Panc1 (cell line): ENCODE measurements around the gene CDC45. TPM values are rescaled to one million over a fixed set of nuclear protein-coding genes. Genes with fewer than 3 reads are reported as not detected.

Experiments used
- ATAC-seq: fragments of 200-7000 bp; cut with Tn5 transposase; 2 replicates; pipeline ENCODE4 v1.9.1; 2020; ENCODE audit warnings: mild to moderate bottlenecking, moderate library complexity
- BruUV-seq: library from RNA; stranded (reverse); fragments of 400-500 nt; replicated peaks from 2 replicates; lab custom pipeline; 2021; lab: Mats Ljungman, UMichigan
- CTCF ChIA-PET: fragments of 300-600 bp; sonication (Branson Sonifier 250); formaldehyde crosslinking; loops from one replicate; lab custom pipeline; 2022; ENCODE audit warnings: antibody characterized with exemption; lab: Charles Lee
- POLR2A ChIA-PET: fragments of 300-600 bp; sonication (Branson Sonifier 250); formaldehyde crosslinking; loops from one replicate; lab custom pipeline; 2022; ENCODE audit warnings: antibody characterized with exemption; lab: Charles Lee
- DNase-seq: peaks from one replicate; pipeline ENCODE4 v3.0.0-alpha.2; 2010; ENCODE audit warnings: low read depth, low spot score
- H3K27ac ChIP-seq: 2 replicates; pipeline ENCODE4 v1.5.1; 2011; ENCODE audit warnings: mild to moderate bottlenecking, low read length, inconsistent platforms
- H3K27me3 ChIP-seq: fragments of 200-500 bp; sonication (Bioruptor generic); 2 replicates; pipeline ENCODE4 v1.6.0; 2014; ENCODE audit warnings: low read length, inconsistent platforms; ENCODE audit not compliant: control insufficient read depth, insufficient read depth
- H3K36me3 ChIP-seq: fragments of 200-500 bp; sonication (Bioruptor generic); 2 replicates; pipeline ENCODE4 v1.5.1; 2014; ENCODE audit warnings: inconsistent platforms, mild to moderate bottlenecking, low read length, moderate library complexity; ENCODE audit not compliant: control insufficient read depth, insufficient read depth
- H3K4me1 ChIP-seq: 2 replicates; pipeline ENCODE4 v1.5.1; 2011; ENCODE audit warnings: inconsistent platforms, mild to moderate bottlenecking, low read length, moderate library complexity; ENCODE audit not compliant: control insufficient read depth, insufficient read depth
- H3K4me3 ChIP-seq, 2 experiments: 2 replicates each; pipeline ENCODE4 v1.5.1; 2011 to 2012; ENCODE audit warnings: low read depth in 2 of 2, low read length in 2 of 2, mild to moderate bottlenecking in 2 of 2, inconsistent platforms in 1 of 2, moderate library complexity in 1 of 2
- H3K9me3 ChIP-seq: fragments of 200-500 bp; sonication (Bioruptor generic); 2 replicates; pipeline ENCODE4 v1.5.1; 2014; ENCODE audit warnings: low read depth, mild to moderate bottlenecking, inconsistent platforms, low read length, moderate library complexity; ENCODE audit not compliant: control insufficient read depth, insufficient read depth
- POLR2AphosphoS5 ChIP-seq: IDR thresholded peaks from 2 replicates; pipeline ENCODE4 v1.6.1; 2012; ENCODE audit warnings: mild to moderate bottlenecking, low read depth, low read length, moderate library complexity
- SIN3A ChIP-seq: IDR thresholded peaks from 2 replicates; pipeline ENCODE4 v1.6.1; 2012; ENCODE audit warnings: low read depth, mild to moderate bottlenecking, low read length, moderate library complexity, borderline replicate concordance; ENCODE audit not compliant: insufficient read depth
- TCF7L2 ChIP-seq: IDR thresholded peaks from 2 replicates; pipeline ENCODE4 v1.6.1; 2011; ENCODE audit warnings: mild to moderate bottlenecking, low read depth, low read length, inconsistent platforms
- in situ Hi-C: cut with HindIII; loops from 2 replicates; pipeline ENCODE4 v1.10.0; 2016; ENCODE audit warnings: low sequenced_read_pairs, low pct_unique_long_range_greater_than_20kb
- intact Hi-C: fragments of 100-400 bp; cut with micrococcal nuclease; formaldehyde crosslinking; loops from one replicate; pipeline ENCODE4 v1.10.0; 2022; ENCODE audit not compliant: unreplicated experiment
- total RNA-seq: library from RNA; stranded (reverse); gene quantifications from one replicate; pipeline ENCODE4 v1.2.1, GENCODE V29; 2021; ENCODE audit not compliant: unreplicated experiment
- TF ChIP-seq, protein P1 (sequence below), 2 experiments: IDR thresholded peaks; 2 replicates each; pipeline ENCODE4 v1.6.1; 2011 to 2012; ENCODE audit warnings: low read depth in 2 of 2, control low read depth in 1 of 2, low read length in 1 of 2, mild to moderate bottlenecking in 1 of 2, moderate library complexity in 1 of 2; ENCODE audit not compliant: insufficient read depth in 1 of 2
- TF ChIP-seq, protein P2 (sequence below): fragments of 450-650 bp; IDR thresholded peaks from 2 replicates; pipeline ENCODE4 v1.5.1; 2017; ENCODE audit warnings: mild to moderate bottlenecking

Gene CDC45
- total RNA-seq, 1 experiment from 2014 or later: 26.1 TPM

DNA sequence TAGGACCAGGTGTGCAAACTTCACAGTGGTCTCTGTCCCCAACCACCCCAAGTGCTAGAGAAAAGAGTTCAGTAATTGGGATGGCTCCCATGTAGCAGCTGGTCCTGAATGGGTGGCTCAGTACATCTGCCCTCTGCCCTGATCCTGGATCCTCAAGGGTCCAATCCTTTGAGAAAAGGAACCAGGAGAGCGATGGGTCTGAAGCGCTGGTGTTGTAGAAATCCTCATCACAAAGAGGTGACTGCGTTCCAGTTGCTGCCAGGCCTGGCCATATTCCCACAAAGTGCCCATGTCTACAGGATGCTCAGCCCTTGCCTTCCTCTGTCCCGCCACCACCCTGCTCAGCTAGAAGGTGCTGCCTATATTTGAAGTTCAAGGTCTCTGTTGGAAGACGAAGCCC is 26.0 kb upstream of the CDC45 start:
- Histone ChIP-seq H3K36me3 (peaks cover 3% of the 10 kb centered on the region; the same call in 1 of the 2 replicates), H3K27me3 (no peaks in the 10 kb centered on the region), H3K9me3 (no peaks in the 10 kb centered on the region), H3K4me1 (peaks cover 2% of the 10 kb centered on the region; the same call in 1 of the 2 replicates), H3K27ac (no peak overlapping the region), H3K4me3 (no peak overlapping the region)
- ATAC-seq (no peak), DNase-seq (no peak)
- ChIA-PET POLR2A (no interaction called here), CTCF (no interaction called here)
- no TSS peak for BruUV-seq
- TF ChIP-seq SIN3A: no peak
- TF ChIP-seq TCF7L2: no peak
- no peak for TF ChIP-seq POLR2AphosphoS5
- TF ChIP-seq, protein P1, sequence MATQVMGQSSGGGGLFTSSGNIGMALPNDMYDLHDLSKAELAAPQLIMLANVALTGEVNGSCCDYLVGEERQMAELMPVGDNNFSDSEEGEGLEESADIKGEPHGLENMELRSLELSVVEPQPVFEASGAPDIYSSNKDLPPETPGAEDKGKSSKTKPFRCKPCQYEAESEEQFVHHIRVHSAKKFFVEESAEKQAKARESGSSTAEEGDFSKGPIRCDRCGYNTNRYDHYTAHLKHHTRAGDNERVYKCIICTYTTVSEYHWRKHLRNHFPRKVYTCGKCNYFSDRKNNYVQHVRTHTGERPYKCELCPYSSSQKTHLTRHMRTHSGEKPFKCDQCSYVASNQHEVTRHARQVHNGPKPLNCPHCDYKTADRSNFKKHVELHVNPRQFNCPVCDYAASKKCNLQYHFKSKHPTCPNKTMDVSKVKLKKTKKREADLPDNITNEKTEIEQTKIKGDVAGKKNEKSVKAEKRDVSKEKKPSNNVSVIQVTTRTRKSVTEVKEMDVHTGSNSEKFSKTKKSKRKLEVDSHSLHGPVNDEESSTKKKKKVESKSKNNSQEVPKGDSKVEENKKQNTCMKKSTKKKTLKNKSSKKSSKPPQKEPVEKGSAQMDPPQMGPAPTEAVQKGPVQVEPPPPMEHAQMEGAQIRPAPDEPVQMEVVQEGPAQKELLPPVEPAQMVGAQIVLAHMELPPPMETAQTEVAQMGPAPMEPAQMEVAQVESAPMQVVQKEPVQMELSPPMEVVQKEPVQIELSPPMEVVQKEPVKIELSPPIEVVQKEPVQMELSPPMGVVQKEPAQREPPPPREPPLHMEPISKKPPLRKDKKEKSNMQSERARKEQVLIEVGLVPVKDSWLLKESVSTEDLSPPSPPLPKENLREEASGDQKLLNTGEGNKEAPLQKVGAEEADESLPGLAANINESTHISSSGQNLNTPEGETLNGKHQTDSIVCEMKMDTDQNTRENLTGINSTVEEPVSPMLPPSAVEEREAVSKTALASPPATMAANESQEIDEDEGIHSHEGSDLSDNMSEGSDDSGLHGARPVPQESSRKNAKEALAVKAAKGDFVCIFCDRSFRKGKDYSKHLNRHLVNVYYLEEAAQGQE (IDR thresholded peaks at IDR 0.05; ENCODE audit: insufficient read depth in 1 of 2, low read depth in 2 of 2, low read length in 1 of 2): no peak
- TF ChIP-seq, protein P2, sequence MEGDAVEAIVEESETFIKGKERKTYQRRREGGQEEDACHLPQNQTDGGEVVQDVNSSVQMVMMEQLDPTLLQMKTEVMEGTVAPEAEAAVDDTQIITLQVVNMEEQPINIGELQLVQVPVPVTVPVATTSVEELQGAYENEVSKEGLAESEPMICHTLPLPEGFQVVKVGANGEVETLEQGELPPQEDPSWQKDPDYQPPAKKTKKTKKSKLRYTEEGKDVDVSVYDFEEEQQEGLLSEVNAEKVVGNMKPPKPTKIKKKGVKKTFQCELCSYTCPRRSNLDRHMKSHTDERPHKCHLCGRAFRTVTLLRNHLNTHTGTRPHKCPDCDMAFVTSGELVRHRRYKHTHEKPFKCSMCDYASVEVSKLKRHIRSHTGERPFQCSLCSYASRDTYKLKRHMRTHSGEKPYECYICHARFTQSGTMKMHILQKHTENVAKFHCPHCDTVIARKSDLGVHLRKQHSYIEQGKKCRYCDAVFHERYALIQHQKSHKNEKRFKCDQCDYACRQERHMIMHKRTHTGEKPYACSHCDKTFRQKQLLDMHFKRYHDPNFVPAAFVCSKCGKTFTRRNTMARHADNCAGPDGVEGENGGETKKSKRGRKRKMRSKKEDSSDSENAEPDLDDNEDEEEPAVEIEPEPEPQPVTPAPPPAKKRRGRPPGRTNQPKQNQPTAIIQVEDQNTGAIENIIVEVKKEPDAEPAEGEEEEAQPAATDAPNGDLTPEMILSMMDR: no peak
- in situ Hi-C loops: no loop called here
- intact Hi-C loops: no loop called here

DNA sequence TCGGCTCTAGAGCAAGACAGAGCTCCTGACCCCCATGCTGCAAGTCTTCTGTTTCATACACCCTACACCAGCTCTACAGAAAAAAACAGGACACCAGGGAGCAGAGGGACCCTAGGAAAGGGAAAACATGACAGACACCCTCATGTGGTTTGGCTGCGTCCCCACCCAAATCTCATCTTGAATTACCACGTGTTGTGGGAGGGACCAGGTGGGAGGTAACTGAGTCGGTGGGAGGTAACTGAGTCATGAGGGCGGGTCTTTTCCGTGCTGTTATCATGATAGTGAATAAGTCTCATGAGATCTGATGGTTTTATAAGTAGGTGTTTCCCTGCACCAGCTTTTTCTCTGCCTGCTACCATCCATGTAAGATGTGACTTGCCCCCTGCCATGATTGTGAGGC is 25.6 kb upstream of the CDC45 start:
- Histone ChIP-seq H3K36me3 (peaks cover 3% of the 10 kb centered on the region; the same call in 1 of the 2 replicates), H3K27me3 (no peaks in the 10 kb centered on the region), H3K4me3 (no peak overlapping the region), H3K9me3 (no peaks in the 10 kb centered on the region), H3K27ac (no peak overlapping the region), H3K4me1 (no peaks in the 10 kb centered on the region)
- ChIA-PET POLR2A (no interaction called here), CTCF (no interaction called here)
- DNase-seq (no peak), ATAC-seq (no peak)
- intact Hi-C loops: no loop called here
- in situ Hi-C loops: no loop called here
- no peak for TF ChIP-seq SIN3A
- TF ChIP-seq, protein P2: no peak
- TF ChIP-seq TCF7L2: no peak
- TF ChIP-seq POLR2AphosphoS5: no peak
- TF ChIP-seq, protein P1 (IDR thresholded peaks at IDR 0.05; ENCODE audit: insufficient read depth in 1 of 2, low read depth in 2 of 2, low read length in 1 of 2): no peak
- no TSS peak for BruUV-seq
